Stimulated activated CD8-positive, alpha-beta memory T cell treated with anti-CD3 and anti-CD28 coated beads, Interleukin-2, amount 100 ng/mL, for 1 hour (primary cell): ENCODE results near the gene INO80.
A peak's percentile ranks its signal among the peaks of the same experiment; 100 is the strongest.

Experiments
- DNase-seq, 2 donors: peaks; one replicate each; pipeline ENCODE4 v3.0.0-alpha.2; 2020; ENCODE audit warnings: low read depth in 2 of 2

Gene INO80

DNA sequence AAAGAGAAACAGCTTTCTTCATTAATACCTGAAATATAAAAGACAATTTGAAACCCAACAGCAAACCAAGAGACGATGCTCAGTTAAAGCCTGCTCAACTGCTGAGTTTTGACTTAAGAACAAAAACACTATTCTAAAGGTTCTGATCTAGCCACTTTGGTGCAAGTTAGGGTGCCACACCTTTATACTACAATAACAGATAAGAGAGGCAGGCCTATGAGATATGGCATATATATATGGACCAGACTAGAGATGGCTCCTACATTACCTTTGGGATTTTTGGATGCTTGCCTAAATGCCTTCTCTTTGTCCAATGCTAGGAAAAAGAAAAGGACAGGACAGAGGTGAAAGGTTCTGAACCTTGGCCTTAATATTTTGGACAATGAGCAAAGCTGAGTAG, 68.6 kb downstream of the INO80 start:
- no peak for DNase-seq

DNA sequence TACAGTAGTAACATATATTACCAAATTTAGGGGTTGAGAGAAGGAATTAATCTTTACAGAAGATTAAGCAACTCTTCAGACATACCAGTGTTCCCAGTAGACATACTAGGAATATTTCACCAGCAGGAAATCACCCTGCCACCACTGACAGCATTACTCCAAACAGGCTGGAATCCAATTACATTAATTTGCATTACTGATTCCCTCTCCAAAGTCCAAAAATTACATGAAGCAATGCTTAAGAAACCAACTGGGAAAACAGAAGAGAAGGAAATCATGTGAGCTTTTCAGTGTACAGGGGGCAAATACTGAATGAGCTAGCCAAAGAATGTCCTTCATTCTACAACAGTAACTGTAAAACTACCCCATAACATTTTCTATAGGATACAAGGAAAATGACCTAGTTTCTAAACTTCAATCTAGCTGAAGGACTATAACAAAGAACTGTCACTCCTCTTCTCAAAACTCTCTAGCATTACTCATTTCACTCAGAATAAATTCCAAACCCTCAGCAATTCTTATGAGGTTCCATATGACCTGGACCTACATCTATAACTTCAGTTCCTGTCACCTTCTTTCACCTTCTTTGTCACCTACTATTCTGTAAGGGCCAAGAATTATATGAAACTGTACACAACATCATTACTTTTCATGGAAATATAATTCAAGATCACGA, 72.7 kb downstream of the INO80 start:
- no peak for DNase-seq

DNA sequence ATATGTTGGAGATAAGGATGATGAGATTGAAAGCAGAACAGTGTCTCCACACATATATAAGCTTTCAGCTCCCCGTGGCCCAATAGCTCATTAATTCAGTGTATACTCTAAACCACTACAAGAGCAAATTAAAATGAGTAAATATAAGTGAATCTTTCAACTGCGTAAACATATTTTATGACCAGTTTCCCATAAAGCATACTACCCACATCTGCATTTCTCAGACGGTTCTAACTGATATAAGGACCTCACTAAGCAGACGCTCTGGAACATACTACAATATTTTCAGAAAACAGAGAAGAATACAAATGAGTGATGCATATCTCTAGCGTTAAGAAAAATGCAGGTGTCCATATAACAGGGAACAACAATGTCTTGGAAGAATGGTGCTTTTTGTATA, 73.2 kb downstream of the INO80 start:
- no peak for DNase-seq

DNA sequence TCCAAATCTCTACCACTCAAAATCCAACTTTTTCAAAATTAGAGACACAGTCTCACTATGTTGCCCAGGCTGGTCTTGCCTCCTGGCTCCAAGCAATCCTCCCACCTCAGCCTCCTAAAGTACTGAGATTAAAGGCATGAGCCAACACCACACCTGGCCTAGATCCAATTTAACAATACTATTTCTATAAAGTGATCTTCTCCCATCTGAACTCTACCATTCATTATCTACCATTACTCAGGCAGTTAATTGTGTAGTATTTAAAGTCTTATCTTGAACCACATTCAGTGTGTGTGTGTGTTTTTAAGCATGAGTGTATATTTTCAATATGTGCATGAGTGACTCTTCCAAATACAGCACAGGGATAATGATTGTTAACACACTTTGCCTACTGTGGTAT, 77.0 kb downstream of the INO80 start:
- no peak for DNase-seq

DNA sequence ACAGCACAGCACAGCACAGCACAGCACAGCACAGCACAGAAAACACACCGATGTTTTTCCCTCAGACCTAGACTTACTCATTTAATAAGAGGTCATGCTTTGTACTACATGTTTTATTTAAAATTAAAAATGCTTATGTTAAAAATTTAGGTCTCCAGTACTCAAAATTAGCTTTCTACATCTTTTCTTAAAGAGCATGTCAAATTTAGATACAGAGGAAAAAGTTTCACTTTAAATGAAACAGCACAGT, 84.1 kb downstream of the INO80 start:
- DNase-seq: no peak

DNA sequence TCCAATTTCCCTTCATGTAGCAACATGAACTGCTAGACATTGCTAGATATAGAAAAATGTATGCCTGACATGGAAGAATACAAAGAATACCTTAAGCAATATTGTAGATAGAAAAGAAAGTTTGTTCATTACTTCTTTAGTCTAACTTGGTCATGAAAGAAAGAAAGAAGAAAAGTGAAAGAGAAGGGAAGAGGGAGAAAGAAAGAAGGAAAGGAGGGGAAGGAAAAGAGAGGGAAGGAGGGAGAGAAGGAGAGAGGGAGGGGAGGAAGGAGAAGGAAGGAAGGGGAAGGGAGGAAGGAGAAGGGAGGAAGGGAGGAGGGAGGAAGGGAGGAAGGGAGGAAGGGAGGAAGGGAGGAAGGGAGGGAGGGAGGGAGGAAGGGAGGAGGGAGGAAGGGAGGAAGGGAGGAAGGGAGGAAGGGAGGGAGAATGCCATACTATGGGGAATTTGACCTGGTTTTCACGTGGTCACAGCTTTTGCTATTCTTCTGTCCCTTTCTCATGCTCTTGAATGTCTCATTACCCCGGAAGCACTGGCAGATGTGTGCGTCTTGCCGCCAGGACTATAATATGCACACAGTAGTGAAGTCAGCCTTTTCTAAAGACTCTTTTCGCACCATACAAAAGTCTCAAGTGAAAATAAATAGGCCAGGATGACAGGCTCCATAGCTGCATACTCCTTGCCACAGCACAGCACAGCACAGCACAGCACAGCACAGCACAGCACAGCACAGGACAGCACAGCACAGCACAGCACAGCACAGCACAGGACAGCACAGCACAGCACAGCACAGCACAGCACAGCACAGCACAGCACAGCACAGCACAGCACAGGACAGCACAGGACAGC, 84.6 kb downstream of the INO80 start:
- no peak for DNase-seq

DNA sequence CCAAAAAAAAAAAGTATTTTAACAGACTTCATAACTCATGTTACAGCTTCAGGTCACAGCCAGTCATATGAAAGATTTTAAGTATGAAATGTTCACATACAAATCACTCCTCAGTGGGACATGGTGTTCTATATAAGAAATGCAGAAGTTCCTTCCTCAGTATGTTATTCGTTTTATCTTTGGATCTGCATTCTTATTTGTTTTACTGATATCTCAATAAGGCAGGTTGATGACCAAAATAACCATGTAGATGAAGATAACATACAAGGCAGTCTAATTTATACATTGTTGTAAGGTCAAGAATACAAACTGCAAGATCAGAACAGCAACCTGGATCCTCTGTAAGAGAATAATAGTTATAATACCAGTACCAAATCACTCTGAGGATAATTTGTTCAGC, 87.2 kb downstream of the INO80 start:
- DNase-seq: no peak

DNA sequence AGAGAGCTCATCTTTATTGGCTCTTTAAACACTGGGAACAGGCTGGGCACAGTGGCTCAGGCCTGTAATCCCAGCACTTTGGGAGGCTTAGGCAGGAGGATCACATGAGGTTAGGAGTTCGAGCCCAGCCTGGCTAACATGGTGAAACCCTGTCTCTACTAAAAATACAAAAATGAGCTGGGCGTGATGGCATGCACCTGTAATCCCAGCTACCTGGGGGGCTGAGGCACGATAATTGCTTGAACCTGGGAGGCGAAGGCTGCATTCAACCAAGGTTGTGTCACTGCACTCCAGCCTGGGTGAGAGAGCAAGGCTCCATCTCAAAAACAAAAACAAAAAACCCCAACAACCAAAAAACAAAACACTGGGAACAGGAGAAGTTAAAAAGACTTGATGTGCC, 90.7 kb downstream of the INO80 start:
- DNase-seq: no peak

DNA sequence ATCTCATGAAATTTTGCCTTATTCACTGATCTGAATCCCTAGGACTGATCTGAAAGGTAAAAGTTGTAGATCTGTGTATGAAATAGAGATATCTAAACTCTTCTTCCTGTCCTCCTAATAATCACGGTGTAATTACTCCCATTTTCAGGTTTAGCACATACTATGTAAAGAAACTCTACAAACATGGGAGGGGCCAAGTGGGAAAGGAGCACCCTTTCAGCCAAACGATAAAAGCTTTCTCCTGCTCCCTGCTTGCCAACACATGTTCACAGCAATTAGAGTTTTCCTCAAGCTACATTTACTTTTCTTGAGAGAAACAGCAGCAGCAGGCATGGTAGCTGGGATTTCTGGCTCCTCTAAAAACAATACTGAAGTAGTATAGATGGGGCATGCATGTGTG, 91.2 kb downstream of the INO80 start:
- DNase-seq: no peak

DNA sequence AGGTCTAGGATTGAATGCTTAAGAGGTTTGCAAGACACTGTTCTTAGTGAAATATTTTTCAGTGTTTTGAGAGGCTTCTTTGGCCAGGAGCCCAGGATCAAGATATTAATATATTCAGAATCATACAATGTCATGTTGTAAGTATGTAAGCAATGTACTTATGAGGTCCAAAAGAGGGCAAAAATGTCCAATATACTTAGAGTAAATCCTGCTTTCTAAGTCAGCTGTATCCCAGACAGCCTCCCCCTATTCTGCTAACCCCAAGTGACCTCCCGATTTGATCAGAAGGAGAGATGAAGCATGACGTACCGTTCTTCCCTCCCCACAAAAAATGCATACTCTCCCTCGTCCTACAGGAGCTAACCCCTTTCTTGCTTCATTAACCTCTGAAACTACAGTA, 91.9 kb downstream of the INO80 start:
- no peak for DNase-seq

DNA sequence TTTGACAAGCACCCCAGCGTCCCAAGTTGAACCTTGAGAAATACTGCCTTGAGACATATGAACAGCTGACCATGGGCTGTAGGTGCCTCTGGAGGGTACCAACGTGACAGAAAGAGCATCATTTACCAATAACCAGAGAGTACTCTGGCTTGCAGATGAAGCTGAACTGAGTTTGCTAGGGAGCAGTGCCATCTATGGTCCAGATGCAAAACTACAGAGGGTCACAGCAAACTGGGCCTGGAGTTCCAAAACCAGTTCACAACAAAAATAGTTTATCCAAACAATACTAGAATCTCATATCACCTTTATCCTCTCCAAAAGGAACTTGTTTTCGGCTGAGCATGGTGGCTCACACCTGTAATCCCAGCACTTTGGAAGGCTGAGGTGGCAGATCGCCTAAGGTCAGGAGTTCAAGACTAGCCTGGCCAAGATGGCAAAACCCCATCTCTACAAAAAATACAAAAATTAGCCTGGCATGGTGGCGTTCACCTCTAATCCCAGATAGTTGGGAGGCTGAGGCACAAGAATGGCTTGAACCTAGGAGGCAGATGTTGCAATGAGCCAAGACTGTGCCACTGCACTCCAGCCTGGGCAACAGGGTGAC, 93.5 kb downstream of the INO80 start:
- DNase-seq: peak in 1 of 2 donors; percentile 10

DNA sequence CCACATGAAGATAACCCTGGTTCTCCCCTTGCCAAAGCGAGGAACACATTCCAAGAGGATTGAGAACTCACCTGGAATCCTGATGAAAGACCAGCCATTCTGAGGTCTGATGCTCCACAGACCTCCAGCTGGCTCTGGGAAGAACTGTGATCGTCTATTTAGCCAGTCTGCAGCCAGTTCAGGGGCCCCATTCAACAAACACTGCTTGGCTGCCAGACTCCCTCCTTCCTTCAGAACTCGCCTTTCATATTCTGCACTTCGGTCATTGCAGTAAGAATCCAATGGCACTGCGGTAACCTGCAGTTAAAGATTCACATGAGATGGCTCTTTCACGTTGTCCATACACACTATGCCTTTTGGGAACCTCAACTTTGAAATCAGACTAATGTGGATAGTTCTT, 95.3 kb downstream of the INO80 start:
- DNase-seq: no peak

DNA sequence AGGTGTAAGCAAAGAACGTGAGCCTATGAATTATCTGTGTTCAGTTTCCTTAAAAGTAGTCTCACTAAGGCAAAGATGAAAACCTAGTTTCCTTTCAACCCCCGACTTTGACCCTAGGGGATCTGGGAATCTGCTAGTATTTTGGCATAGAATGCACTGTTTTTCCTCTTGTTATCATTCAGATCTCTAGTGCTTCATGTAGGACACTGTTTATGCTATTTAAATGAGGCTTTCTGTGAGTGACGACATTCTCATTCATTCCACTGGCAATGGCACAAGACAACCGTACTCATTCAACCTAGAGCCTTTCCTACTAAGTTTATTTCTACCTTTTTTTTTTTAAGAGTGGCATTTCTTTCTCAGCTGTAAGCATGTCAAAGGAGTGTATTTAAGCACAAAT, 95.8 kb downstream of the INO80 start:
- DNase-seq: no peak

DNA sequence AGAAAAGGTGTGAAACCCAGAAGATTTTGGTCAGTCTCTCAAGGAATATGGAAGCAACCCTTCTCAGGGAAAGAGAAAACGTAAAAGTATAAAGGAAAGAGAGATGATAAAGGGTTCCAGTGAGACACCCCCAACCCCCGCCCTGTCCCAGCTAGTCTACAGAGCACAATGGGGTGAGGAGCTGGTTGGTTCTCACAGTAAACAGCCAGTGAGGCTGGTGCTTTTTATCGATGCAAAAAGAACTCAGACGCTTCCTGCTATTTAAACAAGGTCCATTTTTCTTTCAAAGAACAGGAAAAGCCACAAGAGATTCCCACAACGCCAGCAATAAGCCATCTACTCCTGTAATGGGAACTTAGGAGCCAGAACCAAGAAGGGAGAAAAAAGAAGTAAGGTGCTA, 96.9 kb downstream of the INO80 start:
- DNase-seq: no peak

DNA sequence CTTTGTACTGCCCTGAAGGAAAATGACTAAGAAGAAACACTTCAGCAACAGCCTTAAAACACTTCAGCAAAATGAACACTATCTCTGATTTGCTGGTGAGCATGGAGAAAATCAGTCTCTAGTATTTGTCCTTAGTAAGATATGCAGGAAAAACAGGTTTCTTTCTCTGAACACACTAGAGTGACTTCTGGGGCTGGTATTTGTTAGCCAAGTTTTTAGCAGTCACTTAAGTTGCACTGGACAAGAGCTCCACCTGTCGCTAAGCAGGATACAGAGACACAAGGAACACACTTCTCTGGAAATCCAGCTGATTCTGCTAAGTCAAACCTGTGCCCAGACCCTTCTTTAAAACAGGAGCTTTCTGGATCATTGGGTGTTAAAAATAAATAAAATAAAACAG, 97.5 kb downstream of the INO80 start:
- no peak for DNase-seq

DNA sequence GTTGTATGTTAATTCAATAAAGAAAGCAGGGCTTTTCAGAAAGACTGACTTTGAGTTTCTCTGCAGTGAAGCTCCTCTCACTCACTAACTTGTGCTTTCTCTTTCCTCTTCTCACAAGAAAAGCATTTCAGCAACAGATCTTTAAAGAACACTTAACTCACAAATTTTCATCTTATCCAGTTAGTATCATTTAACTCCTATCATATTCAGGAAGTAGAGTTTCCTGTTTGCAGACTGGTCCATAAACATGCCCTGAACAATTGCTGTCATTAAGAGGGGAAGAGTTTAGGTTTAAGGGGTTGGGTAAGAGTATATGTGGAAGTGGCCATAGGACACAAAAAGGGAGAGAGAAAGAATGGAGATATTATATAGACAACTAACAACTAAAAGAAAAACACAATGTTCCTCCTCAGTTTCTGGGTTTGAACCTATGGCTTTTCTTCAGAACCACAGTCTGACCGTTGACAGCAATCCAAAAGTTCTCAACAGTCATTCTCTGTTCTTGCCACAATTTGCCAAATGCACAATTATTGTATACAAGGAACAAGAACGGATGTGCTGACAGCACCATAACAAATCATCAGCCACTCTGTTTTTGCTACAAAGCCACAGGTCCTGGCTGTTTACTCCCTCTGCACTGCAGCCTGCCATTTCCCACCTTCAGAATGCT, 98.9 kb downstream of the INO80 start:
- no peak for DNase-seq

DNA sequence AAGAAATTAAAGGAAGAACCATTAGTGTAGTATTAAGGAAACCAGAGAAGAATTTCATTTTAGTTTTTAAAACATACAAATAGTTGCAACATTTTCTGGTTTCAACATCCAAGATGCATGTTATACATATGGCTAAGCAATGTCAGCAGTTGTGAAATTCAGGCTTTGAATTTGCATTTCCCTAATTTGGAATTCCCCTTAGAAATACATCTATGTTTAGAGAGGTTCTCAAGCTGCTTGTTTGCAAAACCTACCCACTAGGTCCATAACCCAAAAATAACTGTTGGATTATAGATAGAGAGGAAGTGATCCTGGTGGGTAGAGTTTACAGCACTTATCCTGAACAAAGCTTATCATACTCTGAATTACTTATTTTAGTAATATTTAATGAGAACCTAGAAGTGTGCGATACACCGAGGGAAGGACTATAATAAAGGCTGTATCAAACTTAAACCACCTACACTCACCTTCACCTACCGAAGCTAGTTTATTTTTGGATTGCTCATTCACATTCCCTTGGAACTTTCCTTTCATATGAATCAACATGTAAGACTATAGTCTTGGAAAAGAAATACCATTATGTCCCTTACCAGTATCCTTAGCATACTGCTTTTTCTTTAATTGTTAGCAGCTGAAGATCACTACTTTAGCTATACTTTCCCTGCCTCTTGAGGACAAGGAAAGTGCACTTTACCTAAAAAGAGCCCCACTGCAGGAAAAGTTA, 102.2 kb downstream of the INO80 start:
- DNase-seq: no peak

DNA sequence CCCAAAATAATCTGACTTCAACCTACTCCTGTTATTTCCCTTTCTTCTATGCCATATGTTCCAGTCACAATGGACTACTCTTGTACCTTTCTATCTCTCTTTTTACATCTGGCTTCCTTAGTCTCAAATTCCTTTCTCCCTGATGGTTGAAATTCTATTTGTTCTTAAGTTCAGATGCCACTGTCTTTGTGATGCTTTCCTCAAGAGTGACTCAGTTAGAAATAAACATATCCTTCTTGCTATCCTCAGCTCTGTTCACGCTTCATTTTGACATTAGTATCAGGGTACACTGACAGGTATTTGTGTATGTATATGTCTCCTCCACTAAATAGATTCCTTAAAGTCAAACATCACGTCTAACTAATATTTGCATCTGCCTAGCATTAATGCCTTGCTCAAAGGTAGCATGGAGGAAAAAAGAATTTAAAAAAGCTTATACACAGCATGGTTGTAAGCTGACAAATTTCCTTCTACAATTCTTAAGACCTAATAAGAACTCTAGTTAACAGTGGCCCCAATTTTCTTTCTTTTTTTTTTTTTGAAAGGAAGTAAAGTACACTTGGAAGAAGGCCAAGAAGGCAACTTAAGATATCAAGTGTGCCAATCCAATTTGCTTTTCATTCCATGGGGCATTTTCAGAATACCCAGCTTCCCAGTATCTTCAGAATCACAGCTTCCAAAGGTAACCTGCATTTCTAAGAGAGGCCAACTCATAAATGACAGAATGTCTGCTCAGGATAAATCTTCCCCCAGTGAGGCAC, 104.8 kb downstream of the INO80 start:
- DNase-seq: no peak

DNA sequence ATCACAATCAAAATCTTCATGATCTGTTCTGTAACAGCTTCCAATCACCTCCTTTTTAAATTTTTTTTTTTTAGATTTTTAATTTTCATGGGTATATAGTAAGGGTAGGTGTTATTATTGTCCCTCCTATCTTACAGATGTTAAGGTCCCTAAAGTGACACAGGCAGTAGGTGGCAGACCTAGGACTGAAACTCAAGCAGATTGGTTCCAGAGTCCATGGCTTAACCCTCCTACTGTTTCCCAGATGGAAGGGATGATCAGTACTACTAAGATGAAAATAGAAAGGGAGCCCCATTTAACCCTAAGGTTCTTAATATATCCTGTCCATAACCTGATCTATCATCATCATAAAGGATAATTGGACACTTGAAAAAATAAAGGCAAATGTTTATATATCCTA, 105.7 kb downstream of the INO80 start:
- DNase-seq: no peak

DNA sequence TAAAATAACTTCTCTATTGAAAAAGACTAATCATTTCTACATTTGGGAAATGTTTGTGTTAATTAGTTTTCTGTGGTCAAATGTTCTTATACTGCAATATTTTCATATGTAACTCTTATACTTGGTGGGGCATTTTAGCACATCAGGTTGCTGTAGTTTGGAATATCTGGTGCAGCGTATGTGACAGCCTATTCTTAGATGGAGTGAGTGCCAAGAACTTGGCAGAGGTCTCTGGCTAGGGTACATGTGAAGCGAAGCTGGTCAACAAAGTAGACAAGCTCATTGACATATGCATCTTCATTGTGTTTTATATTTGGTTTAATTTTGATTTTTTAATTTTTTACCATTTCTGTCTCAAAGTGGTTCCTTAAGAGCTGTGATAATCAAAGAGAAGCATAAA, 109.6 kb downstream of the INO80 start:
- no peak for DNase-seq

DNA sequence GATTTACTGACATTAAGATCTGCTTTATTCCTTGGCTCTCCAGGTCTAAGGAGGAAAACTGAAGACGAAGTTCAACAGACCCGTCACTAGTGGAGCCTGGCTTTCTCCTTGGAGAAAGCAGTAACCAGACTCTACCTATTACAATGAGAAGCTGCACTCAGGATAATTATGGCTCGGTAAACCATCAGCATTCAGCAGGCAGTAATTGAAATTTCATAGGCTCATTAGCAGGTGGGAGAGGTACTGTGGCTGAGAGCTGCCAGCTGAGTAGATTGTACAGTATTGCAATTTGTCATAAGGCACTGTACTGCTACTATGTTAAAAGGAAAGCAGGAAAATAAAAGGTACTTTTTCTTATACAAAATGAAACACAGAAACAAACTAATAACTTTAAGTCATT, 111.6 kb downstream of the INO80 start:
- no peak for DNase-seq
